Hepatocyte (in vitro differentiated cells): Measurements from ENCODE around the gene FBXO47.

Experiments used
- EZH2phosphoT487 ChIP-seq: fragments of 200-600 bp; sonication (generic); IDR thresholded peaks from one replicate; pipeline ENCODE4 v1.6.1; 2018; ENCODE audit warnings: antibody characterized with exemption, mild to moderate bottlenecking, low read depth, moderate library complexity; ENCODE audit not compliant: unreplicated experiment, severe bottlenecking
- TF ChIP-seq, protein P1 (sequence below): fragments of 200-600 bp; sonication (generic); IDR thresholded peaks from 2 replicates; pipeline ENCODE4 v1.5.1; 2016; ENCODE audit warnings: antibody characterized with exemption, mild to moderate bottlenecking; ENCODE audit not compliant: poor library complexity

DNA sequence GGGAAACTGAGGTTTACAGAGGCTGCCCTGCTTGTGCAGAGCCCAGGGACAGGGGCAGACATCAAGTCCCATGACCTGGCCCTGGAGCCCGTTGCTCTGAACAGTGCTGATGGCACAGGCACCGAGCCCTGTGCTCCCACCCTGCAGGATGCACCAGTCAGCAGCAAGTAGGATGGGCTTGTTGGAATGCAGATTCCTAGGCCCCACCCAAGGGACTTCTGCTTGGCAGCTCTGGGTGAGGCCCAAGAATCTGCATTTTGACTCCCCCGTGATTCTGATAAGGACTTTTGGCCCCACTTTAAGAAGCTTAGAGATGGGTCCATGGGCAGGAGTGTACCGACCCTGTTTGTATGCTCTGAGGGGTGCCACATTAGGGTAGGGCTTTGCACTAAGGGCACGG, 74.1 kb downstream of the FBXO47 start:
- TF ChIP-seq, protein P1, sequence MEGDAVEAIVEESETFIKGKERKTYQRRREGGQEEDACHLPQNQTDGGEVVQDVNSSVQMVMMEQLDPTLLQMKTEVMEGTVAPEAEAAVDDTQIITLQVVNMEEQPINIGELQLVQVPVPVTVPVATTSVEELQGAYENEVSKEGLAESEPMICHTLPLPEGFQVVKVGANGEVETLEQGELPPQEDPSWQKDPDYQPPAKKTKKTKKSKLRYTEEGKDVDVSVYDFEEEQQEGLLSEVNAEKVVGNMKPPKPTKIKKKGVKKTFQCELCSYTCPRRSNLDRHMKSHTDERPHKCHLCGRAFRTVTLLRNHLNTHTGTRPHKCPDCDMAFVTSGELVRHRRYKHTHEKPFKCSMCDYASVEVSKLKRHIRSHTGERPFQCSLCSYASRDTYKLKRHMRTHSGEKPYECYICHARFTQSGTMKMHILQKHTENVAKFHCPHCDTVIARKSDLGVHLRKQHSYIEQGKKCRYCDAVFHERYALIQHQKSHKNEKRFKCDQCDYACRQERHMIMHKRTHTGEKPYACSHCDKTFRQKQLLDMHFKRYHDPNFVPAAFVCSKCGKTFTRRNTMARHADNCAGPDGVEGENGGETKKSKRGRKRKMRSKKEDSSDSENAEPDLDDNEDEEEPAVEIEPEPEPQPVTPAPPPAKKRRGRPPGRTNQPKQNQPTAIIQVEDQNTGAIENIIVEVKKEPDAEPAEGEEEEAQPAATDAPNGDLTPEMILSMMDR: no peak
- no peak for TF ChIP-seq EZH2phosphoT487
